Measurements from ENCODE around the gene DHRS1. TPM values are rescaled to one million over a fixed set of nuclear protein-coding genes. Genes with fewer than 3 reads are reported as not detected.
"Not testable (repeated sequence)": the region's sequence is repeated elsewhere in the genome, so short reads cannot be mapped to it uniquely, and the experiment has no call there.

The DHRS1 gene
- total RNA-seq, 1 donor = 13.8 TPM

GRCh38 chr14:24247422-24247821 is 52.2 kb downstream of the DHRS1 start:
- no peak for DNase-seq (ENCODE audit: low read depth)
- TF ChIP-seq, protein P1, sequence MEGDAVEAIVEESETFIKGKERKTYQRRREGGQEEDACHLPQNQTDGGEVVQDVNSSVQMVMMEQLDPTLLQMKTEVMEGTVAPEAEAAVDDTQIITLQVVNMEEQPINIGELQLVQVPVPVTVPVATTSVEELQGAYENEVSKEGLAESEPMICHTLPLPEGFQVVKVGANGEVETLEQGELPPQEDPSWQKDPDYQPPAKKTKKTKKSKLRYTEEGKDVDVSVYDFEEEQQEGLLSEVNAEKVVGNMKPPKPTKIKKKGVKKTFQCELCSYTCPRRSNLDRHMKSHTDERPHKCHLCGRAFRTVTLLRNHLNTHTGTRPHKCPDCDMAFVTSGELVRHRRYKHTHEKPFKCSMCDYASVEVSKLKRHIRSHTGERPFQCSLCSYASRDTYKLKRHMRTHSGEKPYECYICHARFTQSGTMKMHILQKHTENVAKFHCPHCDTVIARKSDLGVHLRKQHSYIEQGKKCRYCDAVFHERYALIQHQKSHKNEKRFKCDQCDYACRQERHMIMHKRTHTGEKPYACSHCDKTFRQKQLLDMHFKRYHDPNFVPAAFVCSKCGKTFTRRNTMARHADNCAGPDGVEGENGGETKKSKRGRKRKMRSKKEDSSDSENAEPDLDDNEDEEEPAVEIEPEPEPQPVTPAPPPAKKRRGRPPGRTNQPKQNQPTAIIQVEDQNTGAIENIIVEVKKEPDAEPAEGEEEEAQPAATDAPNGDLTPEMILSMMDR (IDR thresholded peaks at IDR 0.05; ENCODE audit: insufficient read depth, low read depth, low read length) = no peak
- H3K4me3 ChIP-seq (ENCODE audit: low read depth, low read length) = no peak overlapping the region

- peak; percentile 50 for DNase-seq (ENCODE audit: low read depth)
- H3K4me3 ChIP-seq (ENCODE audit: low read depth, low read length) = no peak overlapping the region
- TF ChIP-seq, protein P1 (IDR thresholded peaks at IDR 0.05; ENCODE audit: insufficient read depth, low read depth, low read length) = no peak
These were observed 52.8 kb downstream of the DHRS1 start for GRCh38 chr14:24246765-24247212.

DNA sequence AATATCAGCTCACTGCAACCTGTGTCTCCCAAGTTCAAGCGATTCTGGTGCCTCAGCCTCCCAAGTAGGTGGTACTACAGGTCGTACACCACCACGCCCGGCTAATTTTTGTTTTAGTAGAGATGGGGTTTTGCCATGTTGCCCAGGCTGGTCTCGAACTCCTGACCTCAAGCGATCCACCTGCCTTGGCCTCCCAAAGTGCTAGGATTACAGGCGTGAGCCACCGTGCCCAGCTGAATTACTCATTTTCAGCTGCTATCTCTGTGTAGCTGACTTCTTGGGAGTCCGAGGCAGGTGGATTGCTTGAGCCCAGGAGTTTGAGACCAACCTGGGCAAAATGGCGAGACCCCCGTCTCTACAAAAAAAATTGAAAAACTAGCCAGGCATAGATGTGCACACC is 54.2 kb downstream of the DHRS1 start:
- not testable (repeated sequence) for DNase-seq (ENCODE audit: low read depth); H3K4me3 ChIP-seq (ENCODE audit: low read depth, low read length)

GRCh38 chr14:24243336-24243836 is 56.2 kb downstream of the DHRS1 start:
- DNase-seq (ENCODE audit: low read depth) = no peak
- peak overlapping the region; percentile 65 for H3K4me3 ChIP-seq (ENCODE audit: low read depth, low read length)
- TF ChIP-seq, protein P1 (IDR thresholded peaks at IDR 0.05; ENCODE audit: insufficient read depth, low read depth, low read length) = no peak

DNA sequence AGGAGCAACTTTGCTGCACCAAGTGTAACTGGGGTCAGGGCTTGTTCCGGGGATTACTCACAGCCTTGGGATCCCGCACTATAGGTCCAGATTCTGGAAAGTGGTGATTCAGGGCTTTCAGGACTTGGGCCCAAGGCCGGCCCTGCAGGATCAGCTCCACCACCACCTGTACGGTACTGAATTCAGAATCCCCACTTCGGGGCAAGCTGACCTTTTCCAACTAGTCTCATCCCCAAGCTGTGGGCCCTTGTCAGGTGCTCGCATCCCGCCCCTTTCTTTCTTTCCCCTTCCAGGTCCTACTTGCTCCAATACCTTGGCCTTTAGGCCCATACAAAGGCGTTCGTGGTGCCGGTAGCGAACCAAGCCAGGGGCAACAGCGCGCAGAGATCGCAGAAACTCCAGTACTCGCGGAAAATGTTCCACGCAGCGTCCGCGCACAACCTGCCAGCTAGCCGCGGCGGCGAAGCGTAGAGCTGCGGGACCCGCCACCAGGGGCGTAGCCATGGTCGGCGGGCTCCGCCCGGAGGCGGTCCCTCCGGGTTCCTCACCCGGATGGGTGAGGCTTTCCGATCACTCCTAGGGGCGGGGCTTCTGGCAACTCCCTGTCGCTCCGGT is 57.6 kb downstream of the DHRS1 start:
- peak overlapping the region; percentile 65 for H3K4me3 ChIP-seq (ENCODE audit: low read depth, low read length)
- TF ChIP-seq, protein P1 (IDR thresholded peaks at IDR 0.05; ENCODE audit: insufficient read depth, low read depth, low read length) = peak; percentile 69
- peak; percentile 93 for DNase-seq (ENCODE audit: low read depth)

Other genes with a start within 250 kb of the DHRS1 start
- not detected in 2 replicates for gene CARMIL3, start 247.8 kb downstream of the DHRS1 start, total RNA-seq
- gene CPNE6, start 228.2 kb downstream of the DHRS1 start, total RNA-seq = not detected in 2 replicates
- 13.0 and 33.2 TPM in 2 replicates for gene PCK2, start 205.5 kb downstream of the DHRS1 start, total RNA-seq
- gene DCAF11, start 185.0 kb downstream of the DHRS1 start, total RNA-seq = 45.1 and 47.9 TPM in 2 replicates
- gene NRL, start 184.8 kb downstream of the DHRS1 start, total RNA-seq = 0.86 and 1.3 TPM in 2 replicates
- gene FITM1, start 169.1 kb downstream of the DHRS1 start, total RNA-seq = not detected in 2 replicates
- gene PSME1, start 163.6 kb downstream of the DHRS1 start, total RNA-seq = 95.7 and 147 TPM in 2 replicates
- gene EMC9, start 158.2 kb downstream of the DHRS1 start, total RNA-seq = 9.9 and 17.4 TPM in 2 replicates
- gene PSME2, start 153.2 kb downstream of the DHRS1 start, total RNA-seq = 141 and 151 TPM in 2 replicates
- 37.4 and 38.0 TPM in 2 replicates for gene RNF31, start 152.3 kb downstream of the DHRS1 start, total RNA-seq
- gene IRF9, start 138.5 kb downstream of the DHRS1 start, total RNA-seq = 67.6 and 96.7 TPM in 2 replicates
- gene REC8, start 127.7 kb downstream of the DHRS1 start, total RNA-seq = 4.2 and 4.7 TPM in 2 replicates
- gene IPO4, start 111.0 kb downstream of the DHRS1 start, total RNA-seq = 39.6 and 41.9 TPM in 2 replicates
- 64.4 and 96.3 TPM in 2 replicates for gene TM9SF1, start 104.3 kb downstream of the DHRS1 start, total RNA-seq
- under 0.01 and 0.32 TPM in 2 replicates for gene TSSK4, start 94.1 kb downstream of the DHRS1 start, total RNA-seq
- 13.8 and 15.8 TPM in 2 replicates for gene CHMP4A, start 86.3 kb downstream of the DHRS1 start, total RNA-seq
- 8.6 and 15.5 TPM in 2 replicates for gene MDP1, start 83.7 kb downstream of the DHRS1 start, total RNA-seq
- 114 and 128 TPM in 2 replicates for gene NEDD8, start 67.4 kb downstream of the DHRS1 start, total RNA-seq
- 76.7 and 87.7 TPM in 2 replicates for gene GMPR2, start 66.9 kb downstream of the DHRS1 start, total RNA-seq
- gene TINF2, start 57.2 kb downstream of the DHRS1 start, total RNA-seq = 43.2 and 60.9 TPM in 2 replicates
- gene TGM1, start 36.6 kb downstream of the DHRS1 start, total RNA-seq = 0.64 and 2.2 TPM in 2 replicates
- gene RABGGTA, start 28.2 kb downstream of the DHRS1 start, total RNA-seq = 25.8 and 28.1 TPM in 2 replicates
- 24.5 and 29.4 TPM in 2 replicates for gene NOP9, start 70 bp upstream of the DHRS1 start, total RNA-seq
- gene CIDEB, start 8.2 kb upstream of the DHRS1 start, total RNA-seq = 1.3 and 3.0 TPM in 2 replicates
- 3.9 and 6.8 TPM in 2 replicates for gene LTB4R2, start 10.4 kb upstream of the DHRS1 start, total RNA-seq
- gene LTB4R, start 11.7 kb upstream of the DHRS1 start, total RNA-seq = 1.3 and 1.6 TPM in 2 replicates
- gene ADCY4, start 35.3 kb upstream of the DHRS1 start, total RNA-seq = 4.2 and 18.1 TPM in 2 replicates
- 0.32 and 3.9 TPM in 2 replicates for gene RIPK3, start 40.2 kb upstream of the DHRS1 start, total RNA-seq
- gene NFATC4, start 68.4 kb upstream of the DHRS1 start, total RNA-seq = 56.4 and 68.2 TPM in 2 replicates
- gene NYNRIN, start 99.2 kb upstream of the DHRS1 start, total RNA-seq = 11.6 and 15.5 TPM in 2 replicates
- gene CBLN3, start 129.9 kb upstream of the DHRS1 start, total RNA-seq = 1.7 and 2.3 TPM in 2 replicates
- 43.2 and 47.4 TPM in 2 replicates for gene KHNYN, start 130.2 kb upstream of the DHRS1 start, total RNA-seq
- gene SDR39U1, start 143.0 kb upstream of the DHRS1 start, total RNA-seq = 9.5 and 13.5 TPM in 2 replicates
- not detected in 2 replicates for gene CMA1, start 208.5 kb upstream of the DHRS1 start, total RNA-seq